Pancreas (tissue), 10 donors: ENCODE measurements around the gene GPR152. TPM values are rescaled to one million over a fixed set of nuclear protein-coding genes. Genes with fewer than 3 reads are reported as not detected.
"Not testable (repeated sequence)": the region's sequence is repeated elsewhere in the genome, so short reads cannot be mapped to it uniquely, and the experiment has no call there.

Experiments used
- ATAC-seq, 4 donors: fragments of 200-7000 bp; cut with Tn5 transposase; one replicate each; pipeline versions ENCODE4 v1.8.0 to v1.9.1; 2020; ENCODE audit warnings: mild to moderate bottlenecking in 4 of 4, moderate library complexity in 4 of 4
- DNase-seq, 6 donors: peaks; one replicate each; pipeline ENCODE4 v3.0.0-alpha.2; 2020
- FAIRE-seq: peaks from 2 replicates; lab custom pipeline; 2012; peaks lifted over from hg19 to GRCh38; lab: Jason Lieb, UNC
- H3K27ac ChIP-seq, 4 donors: fragments of 200-600 bp; sonication (generic); 1 replicate in 3 of 4; 2 replicates in 1 of 4; pipeline versions ENCODE4 v1.5.0 to v1.8.0; 2020
- H3K27me3 ChIP-seq, 4 donors: fragments of 200-600 bp; one replicate each; pipeline ENCODE4 v1.8.0; 2021
- H3K36me3 ChIP-seq, 3 donors: fragments of 200-600 bp; sonication (generic) in 1 of 3; one replicate each; pipeline versions ENCODE4 v1.5.0 to v1.8.0; 2020 to 2021
- H3K4me1 ChIP-seq, 3 donors: fragments of 200-600 bp; one replicate each; pipeline ENCODE4 v1.8.0; 2021
- H3K4me3 ChIP-seq, 4 donors: fragments of 200-600 bp; sonication (generic) in 2 of 4; one replicate each; pipeline versions ENCODE4 v1.5.0 to v1.8.0; 2020 to 2021
- H3K9me3 ChIP-seq, 4 donors: fragments of 200-600 bp; one replicate each; pipeline ENCODE4 v1.8.0; 2021
- WGBS, 2 donors: extraction: QIAGEN DNeasy Blood & Tissue Kit; methylation state at CpG; one replicate each; pipeline ENCODE4 v1.1.7; 2013; 5-methylcytosine and 5-hydroxymethylcytosine counted together
- intact Hi-C, 3 donors: fragments of 100-400 bp; cut with DNase I; formaldehyde crosslinking; loops; one replicate each; pipeline versions ENCODE4 v1.11.1 to v1.14.2; 2022
- polyA plus RNA-seq, 2 donors: library from polyadenylated mRNA; stranded (reverse); fragments of 200-250 nt; gene quantifications; one replicate each; pipeline ENCODE4 v1.2.3, GENCODE V29; 2013
- total RNA-seq, 6 donors: library from RNA; stranded (reverse); fragmentation: NEBNext Ultra II Directional in 4 of 6; extraction: Animal tissue kit (Norgen Biotek cat#: 25700) in 4 of 6; gene quantifications; one replicate each; pipeline versions ENCODE4 v1.2.1 to v1.2.4, GENCODE V29; 2021 to 2023
- TF ChIP-seq, protein P1 (sequence below), 4 donors: fragments of 200-600 bp; sonication (generic) in 3 of 4; IDR thresholded peaks; one replicate each; pipeline versions ENCODE4 v1.5.0 to v1.8.0; 2021; ENCODE audit warnings: antibody characterized with exemption in 4 of 4
- donor health status: healthy with polysubstance abuse.
- donor health status: DM: no; HTN: no; CAD: no; lungs with moderate emphysema.
- donor health status: DM: no; HTN: no; CAD: no.
- donor health status: control.
- donor health status: control.
- donor health status: Bipolar disorder and iron deficiency.
- donor health status: DM: yes; HTN: yes; CAD: no.
- donor health status: DM: no; HTN: no; CAD: no.
- donor health status: DM: no; HTN: no; CAD: no.
- donor health status: DM: yes; HTN: yes; CAD: no.

Gene GPR152
- total and polyA plus RNA-seq, 8 donors = not detected

DNA sequence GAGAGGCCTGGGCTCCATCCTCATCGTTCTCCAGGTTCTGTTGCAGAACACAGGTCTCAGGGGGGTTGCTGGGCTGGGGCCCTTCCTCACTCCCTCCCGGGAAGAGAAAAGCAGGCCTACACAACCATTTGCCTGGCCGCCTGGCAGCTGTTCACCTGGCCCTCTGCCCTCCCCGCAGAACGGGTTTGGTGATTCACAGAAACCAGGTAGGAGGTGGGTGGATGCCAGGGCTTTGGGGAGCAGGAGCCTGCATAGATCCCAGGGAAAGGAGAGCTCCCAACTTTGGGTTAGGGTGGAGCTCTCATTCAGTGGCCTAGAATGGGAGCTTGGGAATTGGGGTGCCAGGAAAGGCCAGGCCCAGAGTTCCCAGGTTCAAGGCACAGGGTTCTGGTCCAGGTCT, 15.5 kb upstream of the GPR152 start:
- Histone ChIP-seq H3K36me3 (no peaks in the 10 kb centered on the region), H3K4me1 (peaks cover 0 to 23% (median 6%) of the 10 kb centered on the region in 3 donors), H3K4me3 (peak overlapping the region; percentile 76 to 98 (median 96)), H3K27ac (peak overlapping the region; percentile 67 to 89 (median 84)), H3K9me3 (no peaks in the 10 kb centered on the region), H3K27me3 (no peaks in the 10 kb centered on the region)
- TF ChIP-seq, protein P1, sequence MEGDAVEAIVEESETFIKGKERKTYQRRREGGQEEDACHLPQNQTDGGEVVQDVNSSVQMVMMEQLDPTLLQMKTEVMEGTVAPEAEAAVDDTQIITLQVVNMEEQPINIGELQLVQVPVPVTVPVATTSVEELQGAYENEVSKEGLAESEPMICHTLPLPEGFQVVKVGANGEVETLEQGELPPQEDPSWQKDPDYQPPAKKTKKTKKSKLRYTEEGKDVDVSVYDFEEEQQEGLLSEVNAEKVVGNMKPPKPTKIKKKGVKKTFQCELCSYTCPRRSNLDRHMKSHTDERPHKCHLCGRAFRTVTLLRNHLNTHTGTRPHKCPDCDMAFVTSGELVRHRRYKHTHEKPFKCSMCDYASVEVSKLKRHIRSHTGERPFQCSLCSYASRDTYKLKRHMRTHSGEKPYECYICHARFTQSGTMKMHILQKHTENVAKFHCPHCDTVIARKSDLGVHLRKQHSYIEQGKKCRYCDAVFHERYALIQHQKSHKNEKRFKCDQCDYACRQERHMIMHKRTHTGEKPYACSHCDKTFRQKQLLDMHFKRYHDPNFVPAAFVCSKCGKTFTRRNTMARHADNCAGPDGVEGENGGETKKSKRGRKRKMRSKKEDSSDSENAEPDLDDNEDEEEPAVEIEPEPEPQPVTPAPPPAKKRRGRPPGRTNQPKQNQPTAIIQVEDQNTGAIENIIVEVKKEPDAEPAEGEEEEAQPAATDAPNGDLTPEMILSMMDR (IDR thresholded peaks at IDR 0.05) = no peak
- DNase-seq = peak; percentile 90 to 98 (median 96)
- ATAC-seq = peak; percentile 55 to 71 (median 63)
- no peak for FAIRE-seq
- intact Hi-C loops = no loop called here
- WGBS, 2 donors = 3 to 12% methylated on average over 5 of the region's 5 CpGs

- Histone ChIP-seq H3K4me1 (peaks cover 0 to 23% (median 6%) of the 10 kb centered on the region in 3 donors), H3K36me3 (no peaks in the 10 kb centered on the region)
- 29 to 36% methylated on average over 11 of the region's 11 CpGs for WGBS, 2 donors
These were observed 14.6 kb upstream of the GPR152 start for GRCh38 chr11:67466962-67467771.

GRCh38 chr11:67466367-67466766, 13.8 kb upstream of the GPR152 start:
- ATAC-seq (no peak), DNase-seq (peak in 3 of 6 donors; percentile 37 to 60 (median 52)), FAIRE-seq (no peak)
- intact Hi-C loops = no loop called here
- H3K27ac ChIP-seq = peak overlapping the region in 2 of 4 donors; percentile 30 to 88
- no peaks in the 10 kb centered on the region for H3K9me3 ChIP-seq
- peaks cover 0 to 23% (median 6%) of the 10 kb centered on the region in 3 donors for H3K4me1 ChIP-seq
- TF ChIP-seq, protein P1 (IDR thresholded peaks at IDR 0.05) = no peak
- no peaks in the 10 kb centered on the region for H3K36me3 ChIP-seq
- H3K4me3 ChIP-seq = no peak overlapping the region
- H3K27me3 ChIP-seq = no peaks in the 10 kb centered on the region
- 74 to 78% methylated on average over 5 of the region's 5 CpGs for WGBS, 2 donors

More at GRCh38 chr11:67466962-67467771, 14.6 kb upstream of the GPR152 start:
- Histone ChIP-seq H3K4me3 (peak overlapping the region in 3 of 4 donors; percentile 76 to 98 (median 96)), H3K27ac (peak overlapping the region in 2 of 4 donors; percentile 84 to 89), H3K27me3 (no peaks in the 10 kb centered on the region), H3K9me3 (no peaks in the 10 kb centered on the region)
- intact Hi-C loops = no loop called here
- DNase-seq = peak in 4 of 6 donors; percentile 32 to 79 (median 46)
- FAIRE-seq = no peak
- no peak for ATAC-seq
- TF ChIP-seq, protein P1 (IDR thresholded peaks at IDR 0.05) = no peak

DNA sequence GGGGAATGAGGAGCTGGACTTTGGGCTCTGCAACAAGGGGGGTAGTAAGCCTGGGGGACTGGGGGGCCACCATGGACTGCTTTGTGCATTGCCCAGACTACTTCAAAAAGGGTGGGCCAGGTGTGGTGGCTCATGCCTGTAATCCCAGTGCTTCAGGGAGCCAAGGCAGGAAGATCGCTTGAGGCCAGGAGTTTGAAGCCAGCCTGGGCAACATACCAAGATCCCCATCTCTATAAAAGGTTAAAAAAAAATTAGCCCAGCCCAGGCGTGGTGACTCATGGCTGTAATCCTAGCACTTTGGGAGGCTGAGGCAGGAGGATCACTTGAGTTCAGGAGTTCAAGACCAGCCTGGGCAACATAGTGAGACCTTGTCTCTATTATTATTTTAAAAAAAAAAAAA, 13.0 kb upstream of the GPR152 start:
- H3K36me3 ChIP-seq, intact Hi-C loops, H3K27me3 ChIP-seq, H3K9me3 ChIP-seq, FAIRE-seq, ATAC-seq: not testable (repeated sequence)
- peak in 2 of 6 donors; percentile 40 to 41 for DNase-seq
- 45 to 50% methylated on average over 2 of the region's 2 CpGs for WGBS, 2 donors
- H3K27ac ChIP-seq = peak overlapping the region; percentile 71 to 88 (median 80)
- H3K4me3 ChIP-seq = peak overlapping the region in 3 of 4 donors; percentile 29 to 68 (median 56)
- H3K4me1 ChIP-seq = peaks cover 0 to 23% (median 6%) of the 10 kb centered on the region in 3 donors

DNA sequence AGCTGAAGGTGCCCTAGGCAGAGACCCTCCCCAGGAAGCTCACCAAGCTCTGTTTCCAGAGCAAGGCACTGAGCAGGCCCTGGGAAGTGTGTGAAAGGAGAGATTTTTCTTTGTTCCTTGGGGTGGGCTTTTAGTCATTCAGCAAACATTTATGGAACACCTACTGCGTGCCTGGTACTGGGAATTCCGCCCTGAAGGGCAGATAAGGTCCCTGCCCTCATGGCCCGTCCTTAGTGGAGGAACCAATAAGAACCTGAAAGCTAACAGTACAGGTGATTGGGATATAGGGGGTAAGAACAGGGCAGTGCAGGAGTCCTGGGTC, 12.6 kb upstream of the GPR152 start:
- ATAC-seq (no peak), DNase-seq (no peak), FAIRE-seq (no peak)
- H3K27ac ChIP-seq = peak overlapping the region; percentile 71 to 88 (median 80)
- H3K9me3 ChIP-seq = no peaks in the 10 kb centered on the region
- WGBS, 2 donors = 21 to 26% methylated on average over 3 of the region's 3 CpGs
- H3K36me3 ChIP-seq = no peaks in the 10 kb centered on the region
- TF ChIP-seq, protein P1 (IDR thresholded peaks at IDR 0.05) = no peak
- peaks cover 0 to 23% (median 6%) of the 10 kb centered on the region in 3 donors for H3K4me1 ChIP-seq
- intact Hi-C loops = no loop called here
- H3K27me3 ChIP-seq = no peaks in the 10 kb centered on the region
- peak overlapping the region; percentile 29 to 68 (median 48) for H3K4me3 ChIP-seq
